Stimulated activated CD4-positive, alpha-beta T cell treated with anti-CD3 and anti-CD28 coated beads, Interleukin-1b, Interleukin-23, amount 100 ng/mL, for 24 hours (primary cell): ENCODE measurements around the gene PERP.

Source experiments
- DNase-seq, 4 experiments: peaks; one replicate each; pipeline ENCODE4 v3.0.0-alpha.2; 2020; ENCODE audit warnings: low read depth in 4 of 4, low spot score in 1 of 4

PERP gene

GRCh38 chr6:138063726-138064125 is 43.5 kb downstream of the PERP start:
- DNase-seq = no peak

DNA sequence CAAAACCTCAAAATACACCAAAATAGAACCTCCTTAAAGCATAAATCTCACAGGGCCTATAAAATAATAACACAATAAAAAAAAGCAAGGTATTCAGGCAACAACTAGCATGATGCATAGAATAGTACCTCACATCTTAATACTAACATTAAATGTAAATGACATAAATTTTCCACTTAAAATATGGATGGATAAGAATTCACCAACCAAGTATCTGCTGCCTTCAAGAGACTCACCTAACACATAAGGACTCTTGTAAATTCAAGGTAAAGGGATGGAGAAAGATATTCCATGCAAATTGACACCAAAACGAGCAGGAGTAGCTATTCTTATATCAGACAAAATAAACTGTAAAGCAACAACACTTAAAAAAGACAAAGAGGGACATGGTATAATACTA is 52.2 kb downstream of the PERP start:
- no peak for DNase-seq

GRCh38 chr6:138052783-138053182 is 54.4 kb downstream of the PERP start:
- no peak for DNase-seq

DNA sequence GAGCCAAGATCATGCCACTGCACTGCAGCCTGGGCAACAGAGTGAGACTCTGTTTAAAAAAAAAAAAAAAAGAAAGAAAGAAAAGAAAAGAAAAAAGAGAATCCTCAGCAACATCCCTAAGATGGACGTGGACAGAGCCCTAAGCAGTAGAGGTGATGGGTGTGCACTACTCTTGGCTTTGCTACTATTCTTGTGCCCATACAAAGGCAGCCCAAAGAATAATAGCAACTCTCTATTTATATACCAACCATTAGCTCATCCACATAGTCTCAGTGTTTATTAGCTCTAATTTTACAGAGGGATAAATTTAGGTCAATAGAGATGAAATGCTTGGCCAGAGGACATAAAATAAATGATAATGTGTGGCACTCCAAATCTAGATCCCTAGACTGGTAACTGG is 62.2 kb downstream of the PERP start:
- DNase-seq = no peak

DNA sequence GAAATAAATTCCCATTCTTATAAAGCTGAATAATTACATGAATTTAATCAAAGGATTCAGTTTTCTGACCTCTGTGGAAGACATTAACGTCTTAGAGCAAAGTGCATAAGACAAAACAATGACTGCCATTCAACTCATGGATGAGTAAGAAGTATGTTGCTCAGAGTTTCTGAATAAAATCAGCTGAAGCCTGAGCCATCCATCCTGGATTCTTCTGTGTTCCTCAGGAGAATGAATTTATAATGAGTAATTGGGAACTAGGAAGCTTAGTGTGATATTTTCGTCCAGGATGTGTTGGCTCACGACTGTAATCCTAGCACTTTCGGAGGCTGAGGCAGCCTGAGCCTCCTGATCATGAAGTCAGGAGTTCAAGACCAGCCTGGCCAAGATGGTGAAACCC is 62.8 kb downstream of the PERP start:
- DNase-seq = no peak
